ENCODE results near the gene CCDC146.
"Not testable (repeated sequence)": the region's sequence is repeated elsewhere in the genome, so short reads cannot be mapped to it uniquely, and the experiment has no call there.

- not testable (repeated sequence) for TF ChIP-seq CTCF (IDR thresholded peaks at IDR 0.05; ENCODE audit: poor library complexity, severe bottlenecking); EP300 (conservative IDR thresholded peaks at IDR 0.05; ENCODE audit: poor library complexity, severe bottlenecking); TAF1 (IDR thresholded peaks at IDR 0.05; ENCODE audit: low read depth); EZH2 (IDR thresholded peaks at IDR 0.05; ENCODE audit: borderline replicate concordance, insufficient read depth, low read length, poor library complexity, severe bottlenecking)
These were observed 48.7 kb downstream of the CCDC146 start for GRCh38 chr7:77171073-77171472.

Measured in neural cell (in vitro differentiated cells).